HG02759 (cell line): ENCODE measurements around the gene SPATC1L.

ENCODE experiments used
- ATAC-seq: cut with Tn5 transposase; IDR thresholded peaks from one replicate; pipeline ENCODE4 v1.9.1; 2021; ENCODE audit warnings: mild to moderate bottlenecking, moderate library complexity; ENCODE audit not compliant: unreplicated experiment

SPATC1L gene

GRCh38 chr21:46111857-46112724, 72.2 kb downstream of the SPATC1L start:
- ATAC-seq, result no peak

- ATAC-seq, result no peak
Measured at GRCh38 chr21:46111193-46111571, 73.1 kb downstream of the SPATC1L start.
